ENCODE measurements around the gene MSH2.

GRCh38 chr2:47519604-47520301 lies 116.8 kb downstream of the MSH2 start:
- TF ChIP-seq TAF1 (IDR thresholded peaks at IDR 0.05; ENCODE audit: borderline replicate concordance, insufficient read depth, low read length), result no peak
- TF ChIP-seq POLR2AphosphoS5 (IDR thresholded peaks at IDR 0.05; ENCODE audit: low read depth, low read length), result no peak
- no peak for TF ChIP-seq REST (IDR thresholded peaks at IDR 0.05; ENCODE audit: insufficient read depth in 1 of 2, low read depth in 2 of 2, low read length in 2 of 2)
- TF ChIP-seq SIN3A (IDR thresholded peaks at IDR 0.05; ENCODE audit: borderline replicate concordance, insufficient read depth, low read length), result no peak
- no peak for TF ChIP-seq FOXP2 (optimal IDR thresholded peaks at IDR 0.05; ENCODE audit: borderline replicate concordance, extremely low read depth, extremely low read length, insufficient read depth)

Measured in PFSK-1 (cell line).